HCT116 (cell line): ENCODE measurements around the gene AUTS2. TPM values are rescaled to one million over a fixed set of nuclear protein-coding genes. Genes with fewer than 3 reads are reported as not detected.

ENCODE experiments used
- ATAC-seq: fragments of 200-7000 bp; cut with Tn5 transposase; 2 replicates; pipeline ENCODE4 v1.9.1; 2020; ENCODE audit warnings: mild to moderate bottlenecking, moderate library complexity
- BruUV-seq: library from RNA; stranded (reverse); fragments of 400-500 nt; replicated peaks from 2 replicates; lab custom pipeline; 2021; lab: Mats Ljungman, UMichigan
- CTCF ChIA-PET: fragments of 300-600 bp; sonication (Branson Sonifier 250); formaldehyde crosslinking; loops from one replicate; lab custom pipeline; 2021; ENCODE audit warnings: antibody characterized with exemption; lab: Charles Lee
- POLR2A ChIA-PET: fragments of 300-600, 350-600 bp; sonication (Branson Sonifier 250); formaldehyde crosslinking; loops from one replicate; lab custom pipeline; 2021; ENCODE audit warnings: antibody characterized with exemption; lab: Charles Lee
- RAD21 ChIA-PET, 2 experiments: fragments of 300-600 bp; sonication (Branson Sonifier 250); formaldehyde crosslinking; loops; one replicate each; lab custom pipeline; 2023; ENCODE audit warnings: low total read pairs in 2 of 2; ENCODE audit not compliant: uncharacterized antibody in 2 of 2, unreplicated experiment in 2 of 2, low non-redundant PET in 1 of 2; lab: Charles Lee
- DNase-seq: peaks from one replicate; pipeline ENCODE4 v3.0.0-alpha.2; 2010; ENCODE audit warnings: low read depth, low spot score
- H2AFZ ChIP-seq: fragments of 200-600 bp; shearing (Covaris generic), sonication (generic); 2 replicates; pipeline ENCODE4 v1.6.1; 2017; ENCODE audit warnings: low read depth, mixed run types, mixed read lengths, antibody characterized with exemption, low read length; ENCODE audit not compliant: poor library complexity, severe bottlenecking
- H3K27ac ChIP-seq: 2 replicates; pipeline ENCODE4 v1.5.1; 2012; ENCODE audit warnings: low read depth, low read length
- H3K27me3 ChIP-seq: fragments of 200-600 bp; sonication (generic); 2 replicates; pipeline ENCODE4 v1.6.1; 2016; ENCODE audit warnings: mixed run types, low read length, mixed read lengths; ENCODE audit not compliant: insufficient read depth
- H3K36me3 ChIP-seq, 2 experiments: fragments of 200-500 bp in 1 of 2; fragments of 200-600 bp in 1 of 2; sonication (Bioruptor generic) in 1 of 2; sonication (generic) in 1 of 2; 2 replicates each; pipeline versions ENCODE4 v1.5.1 to v1.6.1; 2014 to 2016; ENCODE audit warnings: low read length in 2 of 2, inconsistent platforms in 1 of 2, mixed read lengths in 1 of 2, mixed run types in 1 of 2; ENCODE audit not compliant: insufficient read depth in 2 of 2, control insufficient read depth in 1 of 2
- H3K4me1 ChIP-seq, 2 experiments: fragments of 200-600 bp in 1 of 2; sonication (generic) in 1 of 2; 2 replicates each; pipeline versions ENCODE4 v1.5.1 to v1.6.1; 2012 to 2017; ENCODE audit warnings: low read length in 2 of 2, inconsistent platforms in 1 of 2, mild to moderate bottlenecking in 1 of 2, mixed read lengths in 1 of 2, mixed run types in 1 of 2, moderate library complexity in 1 of 2; ENCODE audit not compliant: insufficient read depth in 2 of 2, control insufficient read depth in 1 of 2
- H3K4me2 ChIP-seq: fragments of 200-600 bp; sonication (generic); 2 replicates; pipeline ENCODE4 v1.6.1; 2017; ENCODE audit warnings: mixed run types, low read length, mixed read lengths
- H3K4me3 ChIP-seq, 2 experiments: fragments of 200-600 bp in 1 of 2; sonication (generic) in 1 of 2; replicated peaks in 1 of 2; 2 replicates each; pipeline ENCODE4 v1.5.1; 2011 to 2016; ENCODE audit warnings: low read length in 2 of 2, control low read depth in 1 of 2, low read depth in 1 of 2, mild to moderate bottlenecking in 1 of 2, mixed read lengths in 1 of 2, mixed run types in 1 of 2
- H3K79me2 ChIP-seq: fragments of 200-600 bp; sonication (generic); 2 replicates; pipeline ENCODE4 v1.6.1; 2017; ENCODE audit warnings: mild to moderate bottlenecking, mixed run types, low read length, moderate library complexity, mixed read lengths; ENCODE audit not compliant: insufficient read depth
- H3K9ac ChIP-seq: fragments of 200-600 bp; sonication (generic); 2 replicates; pipeline ENCODE4 v1.6.1; 2016; ENCODE audit warnings: low read length, mixed read lengths
- H3K9me2 ChIP-seq: fragments of 200-600 bp; sonication (generic), shearing (Covaris generic); 2 replicates; pipeline ENCODE4 v1.6.1; 2017; ENCODE audit warnings: mixed run types, mild to moderate bottlenecking, moderate library complexity; ENCODE audit not compliant: insufficient read depth
- H3K9me3 ChIP-seq, 2 experiments: fragments of 200-500 bp in 1 of 2; fragments of 200-600 bp in 1 of 2; sonication (Bioruptor generic) in 1 of 2; sonication (generic) in 1 of 2; 2 replicates each; pipeline ENCODE4 v1.6.1; 2014 to 2017; ENCODE audit warnings: low read length in 2 of 2, mixed read lengths in 2 of 2, inconsistent platforms in 1 of 2, low read depth in 1 of 2, mild to moderate bottlenecking in 1 of 2, mixed run types in 1 of 2, moderate library complexity in 1 of 2; ENCODE audit not compliant: control insufficient read depth in 1 of 2, insufficient read depth in 1 of 2
- H4K20me1 ChIP-seq: fragments of 200-600 bp; sonication (generic), shearing (Covaris generic); 2 replicates; pipeline ENCODE4 v1.6.1; 2017; ENCODE audit warnings: mixed run types, mild to moderate bottlenecking, moderate library complexity; ENCODE audit not compliant: insufficient read depth
- CBX3 ChIP-seq: IDR thresholded peaks from 2 replicates; pipeline ENCODE4 v1.6.1; 2012; ENCODE audit warnings: low read depth
- CEBPB ChIP-seq: IDR thresholded peaks from 2 replicates; pipeline ENCODE4 v1.6.1; 2012; ENCODE audit warnings: low read depth
- ELF1 ChIP-seq: IDR thresholded peaks from 2 replicates; pipeline ENCODE4 v1.6.1; 2012; ENCODE audit warnings: low read depth, borderline replicate concordance
- EZH2phosphoT487 ChIP-seq: fragments of 200-600 bp; IDR thresholded peaks from 2 replicates; pipeline ENCODE4 v1.6.1; 2018; ENCODE audit warnings: antibody characterized with exemption, borderline replicate concordance
- FOSL1 ChIP-seq: IDR thresholded peaks from 2 replicates; pipeline ENCODE4 v1.6.1; 2012; ENCODE audit warnings: low read depth
- JUND ChIP-seq: IDR thresholded peaks from 2 replicates; pipeline ENCODE4 v1.6.1; 2012
- TCF7L2 ChIP-seq: IDR thresholded peaks from 2 replicates; pipeline ENCODE4 v1.7.0; 2011; ENCODE audit warnings: borderline replicate concordance, inconsistent platforms; ENCODE audit not compliant: insufficient read depth, insufficient read length; ENCODE audit errors: extremely low read depth
- YY1 ChIP-seq: IDR thresholded peaks from 2 replicates; pipeline ENCODE4 v1.6.1; 2011; ENCODE audit warnings: low read length, low read depth, moderate library complexity, mild to moderate bottlenecking; ENCODE audit not compliant: insufficient replicate concordance; ENCODE audit errors: extremely low read depth
- ZFX ChIP-seq: fragments of 450-650 bp; IDR thresholded peaks from 2 replicates; pipeline ENCODE4 v1.6.1; 2017
- intact Hi-C: fragments of 100-400 bp; cut with micrococcal nuclease; formaldehyde crosslinking; loops from 2 replicates; pipeline ENCODE4 v1.10.0; 2022
- total RNA-seq: library from RNA; stranded (reverse); gene quantifications from one replicate; pipeline ENCODE4 v1.2.1, GENCODE V29; 2021; ENCODE audit not compliant: unreplicated experiment
- TF ChIP-seq, protein P1 (sequence below): IDR thresholded peaks from 2 replicates; pipeline ENCODE4 v1.6.1; 2011; ENCODE audit warnings: mild to moderate bottlenecking, low read length, moderate library complexity; ENCODE audit not compliant: insufficient replicate concordance; ENCODE audit errors: extremely low read depth

The AUTS2 gene
- total RNA-seq, 1 experiment from 2014 or later = 0.93 TPM

DNA sequence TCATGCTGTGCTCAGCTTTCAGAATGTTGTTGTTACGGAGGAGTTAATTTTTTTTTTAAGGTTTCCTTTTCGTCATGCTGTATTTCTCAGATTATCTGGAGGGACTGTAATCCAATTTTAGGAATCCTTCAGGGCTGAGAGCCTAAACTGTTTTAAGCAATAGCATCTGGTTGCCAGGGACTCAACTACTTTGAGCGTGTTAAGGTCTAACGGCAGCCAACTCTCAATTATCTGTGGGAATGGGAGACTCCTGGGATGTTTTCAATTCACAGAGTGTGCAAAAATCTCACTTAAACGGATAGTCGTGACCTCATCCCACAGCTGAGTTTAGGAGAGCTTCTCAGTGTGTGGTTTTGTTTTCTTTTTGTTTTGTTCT is 291.7 kb downstream of the AUTS2 start:
- no peaks in the 10 kb centered on the region for H3K27me3 ChIP-seq
- ChIA-PET RAD21 (no interaction called here), POLR2A (no interaction called here), CTCF (no interaction called here)
- no peak for DNase-seq
- H3K27ac ChIP-seq = no peak overlapping the region
- H3K4me2 ChIP-seq = no peak overlapping the region
- no peak overlapping the region for H3K4me3 ChIP-seq
- BruUV-seq = no TSS peak
- no peaks in the 10 kb centered on the region for H3K36me3 ChIP-seq
- H3K9me3 ChIP-seq = peaks cover 0 to 26% of the 10 kb centered on the region in 2 experiments; a peak in 1 of 4 replicates
- H3K9me2 ChIP-seq = no peaks in the 10 kb centered on the region
- no peak for ATAC-seq
- no peaks in the 10 kb centered on the region for H3K4me1 ChIP-seq
- H3K9ac ChIP-seq = no peak overlapping the region
- H3K79me2 ChIP-seq = no peaks in the 10 kb centered on the region
- TF ChIP-seq YY1 (no peak), ELF1 (no peak), FOSL1 (no peak), CBX3 (no peak), ZFX (no peak), TCF7L2 (no peak), JUND (no peak), EZH2phosphoT487 (no peak), CEBPB (no peak)
- TF ChIP-seq, protein P1, sequence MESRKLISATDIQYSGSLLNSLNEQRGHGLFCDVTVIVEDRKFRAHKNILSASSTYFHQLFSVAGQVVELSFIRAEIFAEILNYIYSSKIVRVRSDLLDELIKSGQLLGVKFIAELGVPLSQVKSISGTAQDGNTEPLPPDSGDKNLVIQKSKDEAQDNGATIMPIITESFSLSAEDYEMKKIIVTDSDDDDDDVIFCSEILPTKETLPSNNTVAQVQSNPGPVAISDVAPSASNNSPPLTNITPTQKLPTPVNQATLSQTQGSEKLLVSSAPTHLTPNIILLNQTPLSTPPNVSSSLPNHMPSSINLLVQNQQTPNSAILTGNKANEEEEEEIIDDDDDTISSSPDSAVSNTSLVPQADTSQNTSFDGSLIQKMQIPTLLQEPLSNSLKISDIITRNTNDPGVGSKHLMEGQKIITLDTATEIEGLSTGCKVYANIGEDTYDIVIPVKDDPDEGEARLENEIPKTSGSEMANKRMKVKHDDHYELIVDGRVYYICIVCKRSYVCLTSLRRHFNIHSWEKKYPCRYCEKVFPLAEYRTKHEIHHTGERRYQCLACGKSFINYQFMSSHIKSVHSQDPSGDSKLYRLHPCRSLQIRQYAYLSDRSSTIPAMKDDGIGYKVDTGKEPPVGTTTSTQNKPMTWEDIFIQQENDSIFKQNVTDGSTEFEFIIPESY = no peak
- no peaks in the 10 kb centered on the region for H4K20me1 ChIP-seq
- no peak overlapping the region for H2AFZ ChIP-seq
- intact Hi-C loops = no loop called here
